HG02973 (cell line): Measurements from ENCODE around the gene MAGEB17.
"Not testable (repeated sequence)": the region's sequence is repeated elsewhere in the genome, so short reads cannot be mapped to it uniquely, and the experiment has no call there.

Experiments
- ATAC-seq: cut with Tn5 transposase; IDR thresholded peaks from one replicate; pipeline ENCODE4 v1.9.1; 2021; ENCODE audit warnings: moderate library complexity; ENCODE audit not compliant: unreplicated experiment

MAGEB17 gene

GRCh38 chrX:16155581-16156096 is 11.6 kb upstream of the MAGEB17 start:
- no peak for ATAC-seq

- ATAC-seq = no peak
These were observed 10.5 kb upstream of the MAGEB17 start for GRCh38 chrX:16156692-16157331.

- no peak for ATAC-seq
These were observed 6.6 kb upstream of the MAGEB17 start for GRCh38 chrX:16160729-16161128.

- not testable (repeated sequence) for ATAC-seq
These were observed 6.1 kb upstream of the MAGEB17 start for GRCh38 chrX:16161173-16161572.

- ATAC-seq = no peak
These were observed 4.9 kb upstream of the MAGEB17 start for GRCh38 chrX:16162391-16162790.

GRCh38 chrX:16164748-16165147 is 2.5 kb upstream of the MAGEB17 start:
- no peak for ATAC-seq

- no peak for ATAC-seq
These were observed 3.8 kb downstream of the MAGEB17 start for GRCh38 chrX:16171039-16171438.

- no peak for ATAC-seq
These were observed 4.7 kb downstream of the MAGEB17 start for GRCh38 chrX:16171944-16172343.

- ATAC-seq = no peak
These were observed 5.1 kb downstream of the MAGEB17 start for GRCh38 chrX:16172391-16172790.

- ATAC-seq = no peak
These were observed 8.2 kb downstream of the MAGEB17 start for GRCh38 chrX:16175329-16176061.

GRCh38 chrX:16177260-16177659 is 10.0 kb downstream of the MAGEB17 start:
- ATAC-seq = no peak

GRCh38 chrX:16183843-16184242 is 16.6 kb downstream of the MAGEB17 start:
- not testable (repeated sequence) for ATAC-seq

- peak; percentile 93 for ATAC-seq
These were observed 18.4 kb downstream of the MAGEB17 start for GRCh38 chrX:16185725-16186136.

- no peak for ATAC-seq
These were observed 19.2 kb downstream of the MAGEB17 start for GRCh38 chrX:16186380-16187007.

GRCh38 chrX:16187024-16187760 is 19.9 kb downstream of the MAGEB17 start:
- ATAC-seq = no peak

- ATAC-seq = no peak
These were observed 21.4 kb downstream of the MAGEB17 start for GRCh38 chrX:16188687-16189086.

GRCh38 chrX:16191605-16192004 is 24.3 kb downstream of the MAGEB17 start:
- ATAC-seq = no peak

GRCh38 chrX:16196829-16197228 is 29.5 kb downstream of the MAGEB17 start:
- ATAC-seq = no peak

GRCh38 chrX:16199343-16199742 is 32.1 kb downstream of the MAGEB17 start:
- no peak for ATAC-seq

- no peak for ATAC-seq
These were observed 35.7 kb downstream of the MAGEB17 start for GRCh38 chrX:16202943-16203342.

- ATAC-seq = no peak
These were observed 37.3 kb downstream of the MAGEB17 start for GRCh38 chrX:16204538-16204937.
